NCI-H226 (cell line): ENCODE results near the gene ZNF335.
"Not testable (repeated sequence)": the region's sequence is repeated elsewhere in the genome, so short reads cannot be mapped to it uniquely, and the experiment has no call there.

Source experiments
- DNase-seq: peaks from one replicate; pipeline ENCODE4 v3.0.0-alpha.2; 2015

ZNF335 gene

GRCh38 chr20:45969712-45970634, 2.0 kb downstream of the ZNF335 start:
- DNase-seq, result peak; percentile 48

GRCh38 chr20:45968801-45969711, 2.9 kb downstream of the ZNF335 start:
- DNase-seq, result no peak

GRCh38 chr20:45968081-45968671, 3.8 kb downstream of the ZNF335 start:
- DNase-seq, result no peak

- no peak for DNase-seq
Observed at GRCh38 chr20:45967551-45968080, 4.4 kb downstream of the ZNF335 start.

GRCh38 chr20:45965169-45966002, 6.6 kb downstream of the ZNF335 start:
- no peak for DNase-seq

GRCh38 chr20:45964006-45964400, 8.0 kb downstream of the ZNF335 start:
- DNase-seq, result no peak

- no peak for DNase-seq
Observed at GRCh38 chr20:45963059-45964005, 8.7 kb downstream of the ZNF335 start.

- DNase-seq, result no peak
Observed at GRCh38 chr20:45962031-45962755, 9.8 kb downstream of the ZNF335 start.

- no peak for DNase-seq
Observed at GRCh38 chr20:45959956-45960630, 11.9 kb downstream of the ZNF335 start.

- no peak for DNase-seq
Observed at GRCh38 chr20:45959126-45959525, 12.9 kb downstream of the ZNF335 start.

GRCh38 chr20:45958593-45958992, 13.4 kb downstream of the ZNF335 start:
- no peak for DNase-seq

GRCh38 chr20:45957021-45957941, 14.7 kb downstream of the ZNF335 start:
- no peak for DNase-seq

GRCh38 chr20:45956326-45956725, 15.7 kb downstream of the ZNF335 start:
- not testable (repeated sequence) for DNase-seq

GRCh38 chr20:45953672-45954071, 18.3 kb downstream of the ZNF335 start:
- no peak for DNase-seq

- DNase-seq, result no peak
Observed at GRCh38 chr20:45952861-45953260, 19.1 kb downstream of the ZNF335 start.

GRCh38 chr20:45951925-45952834, 19.8 kb downstream of the ZNF335 start:
- no peak for DNase-seq

GRCh38 chr20:45950330-45950646, 21.7 kb downstream of the ZNF335 start:
- DNase-seq, result no peak
